Activated CD8-positive, alpha-beta memory T cell treated with anti-CD3 and anti-CD28 coated beads, Interleukin-2, amount 10 ng/mL, durations not matched to agents 7 days and 5 days (primary cell): ENCODE results near the gene ASTN2. TPM values are rescaled to one million over a fixed set of nuclear protein-coding genes. Genes with fewer than 3 reads are reported as not detected.

Experiments used
- ATAC-seq: fragments of 150-1000 bp; cut with Tn5 transposase; one replicate; pipeline ENCODE4 v1.10.0; 2021; ENCODE audit warnings: moderate library complexity
- CTCF ChIA-PET: fragments of 350-600 bp; sonication (Branson Sonifier 250); formaldehyde crosslinking; loops from one replicate; lab custom pipeline; 2021; ENCODE audit warnings: antibody characterized with exemption; lab: Charles Lee
- DNase-seq: peaks from one replicate; pipeline ENCODE4 v3.0.0-alpha.2; 2020
- H3K27ac Mint-ChIP-seq: one replicate; pipeline ENCODE4 v1.8.0; 2021; ENCODE audit warnings: mild to moderate bottlenecking, mixed read lengths
- H3K27me3 Mint-ChIP-seq: one replicate; pipeline ENCODE4 v1.8.0; 2021; ENCODE audit warnings: mixed read lengths
- H3K36me3 Mint-ChIP-seq: one replicate; pipeline ENCODE4 v1.8.0; 2021; ENCODE audit warnings: mild to moderate bottlenecking, mixed read lengths
- H3K4me1 Mint-ChIP-seq: one replicate; pipeline ENCODE4 v1.8.0; 2021; ENCODE audit warnings: mixed read lengths
- H3K4me3 Mint-ChIP-seq: one replicate; pipeline ENCODE4 v1.8.0; 2021; ENCODE audit warnings: mild to moderate bottlenecking, moderate library complexity, mixed read lengths
- H3K9me3 Mint-ChIP-seq: one replicate; pipeline ENCODE4 v1.8.0; 2022; ENCODE audit warnings: low read depth, mixed read lengths
- total RNA-seq, 2 experiments: library from RNA; stranded (reverse); gene quantifications; one replicate each; pipeline ENCODE4 v1.2.3, GENCODE V29; 2021

ASTN2 gene
- total RNA-seq, 2 experiments from 2014 or later: 4.0 to 5.4 TPM

DNA sequence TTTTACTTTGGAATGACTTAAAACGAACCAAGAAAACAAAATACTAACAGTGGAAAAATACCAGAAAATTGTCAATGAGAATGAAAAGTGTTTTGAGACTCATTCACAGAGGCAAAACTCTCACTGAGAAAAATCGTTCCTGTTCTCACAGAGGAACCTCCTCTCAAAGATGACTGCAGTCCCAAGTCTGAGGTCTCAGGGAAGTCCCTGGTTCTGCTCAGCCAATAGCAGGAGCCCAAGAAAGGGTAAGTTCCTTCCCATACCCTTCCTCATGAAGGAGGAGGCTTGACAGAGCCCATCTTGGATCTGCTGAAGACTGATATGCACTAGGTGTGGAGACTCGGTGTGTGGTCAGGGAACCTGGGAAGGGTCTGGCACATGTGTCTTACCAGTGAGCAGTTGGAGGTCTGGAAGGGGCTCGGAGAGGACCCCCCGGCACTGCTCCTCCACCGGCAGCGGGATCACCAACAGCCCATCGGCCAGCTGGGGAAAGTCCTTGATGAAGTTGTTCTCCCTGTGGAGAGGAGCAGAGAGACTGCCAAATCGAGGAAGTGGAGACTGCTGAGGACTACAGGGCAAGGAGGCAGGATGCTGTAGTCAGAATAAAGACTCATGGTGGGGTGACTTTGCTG, 681.7 kb downstream of the ASTN2 start:
- Mint-ChIP-seq H3K27me3 (peaks cover 5% of the 10 kb centered on the region), H3K36me3 (no peaks in the 10 kb centered on the region), H3K9me3 (no peaks in the 10 kb centered on the region), H3K4me3 (no peak overlapping the region), H3K4me1 (peaks cover 2% of the 10 kb centered on the region), H3K27ac (no peak overlapping the region)
- DNase-seq (no peak), ATAC-seq (no peak)
- CTCF ChIA-PET: no interaction called here

DNA sequence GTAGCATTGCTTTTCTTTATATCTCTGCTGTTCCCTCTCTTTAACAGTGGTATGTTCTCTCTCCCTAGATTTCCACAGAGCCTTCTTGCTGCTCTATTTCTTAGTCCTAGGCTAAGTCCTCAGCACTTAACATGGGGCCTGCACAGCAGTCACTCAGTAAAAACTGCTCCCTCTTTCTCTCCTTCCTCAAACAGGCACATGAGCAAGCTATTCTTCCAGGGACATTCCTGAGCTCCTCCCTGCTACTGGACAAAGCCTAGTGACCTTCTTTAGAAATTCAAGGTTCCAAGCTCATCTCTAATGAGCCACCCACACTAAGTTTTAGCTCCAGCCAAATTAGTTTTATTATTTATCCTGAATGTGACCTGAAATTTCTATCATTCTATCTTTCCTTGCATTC, 688.3 kb downstream of the ASTN2 start:
- H3K27ac Mint-ChIP-seq: no peak overlapping the region
- H3K4me3 Mint-ChIP-seq: no peak overlapping the region
- H3K4me1 Mint-ChIP-seq: no peaks in the 10 kb centered on the region
- no peak for ATAC-seq
- H3K27me3 Mint-ChIP-seq: no peaks in the 10 kb centered on the region
- H3K36me3 Mint-ChIP-seq: no peaks in the 10 kb centered on the region
- DNase-seq: no peak
- CTCF ChIA-PET: interaction anchor here (3.7 kb wide), 1 partner anchor 10 kb away, joined by 15 read pairs; no protein-coding TSS in a partner anchor
- H3K9me3 Mint-ChIP-seq: no peaks in the 10 kb centered on the region

DNA sequence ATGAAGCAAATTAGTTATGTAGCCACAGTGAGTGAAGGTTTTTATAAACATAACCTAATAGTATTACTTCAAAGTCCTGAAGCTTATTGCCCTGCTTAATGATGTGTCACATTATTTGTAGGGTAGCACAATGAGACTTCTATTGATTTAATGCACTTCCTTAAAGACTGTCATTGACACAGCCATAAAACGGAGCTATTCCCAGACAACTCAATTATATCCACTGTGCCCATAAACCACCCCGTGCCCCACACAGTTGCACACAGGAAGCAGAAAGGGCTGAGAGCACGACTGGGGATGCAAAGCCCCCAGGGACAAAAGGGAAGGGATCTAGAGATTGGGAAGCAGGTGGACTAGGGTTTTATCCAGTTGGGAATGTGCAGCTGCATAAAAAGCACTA, 690.7 kb downstream of the ASTN2 start:
- no peak for ATAC-seq
- H3K9me3 Mint-ChIP-seq: no peaks in the 10 kb centered on the region

DNA sequence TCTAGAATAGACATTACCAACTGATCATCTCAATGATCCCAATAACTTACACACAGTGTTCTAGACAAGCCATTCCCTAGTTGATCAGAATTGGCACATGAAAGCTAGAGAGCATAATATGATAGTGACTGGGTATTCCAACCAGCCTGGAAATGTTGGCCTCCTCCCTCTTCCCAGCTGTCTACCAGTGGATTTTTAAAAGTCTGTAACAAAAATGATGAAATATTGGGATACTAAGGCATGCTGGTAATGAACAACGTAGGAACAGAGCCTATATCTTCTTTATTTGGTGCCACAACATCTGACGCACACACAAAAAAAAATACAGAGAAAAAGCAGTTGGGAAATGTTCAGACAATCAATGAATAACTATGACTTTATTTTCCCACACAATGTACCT, 692.9 kb downstream of the ASTN2 start:
- Mint-ChIP-seq H3K27me3 (peaks cover 2% of the 10 kb centered on the region), H3K4me1 (peaks cover 2% of the 10 kb centered on the region), H3K27ac (no peak overlapping the region), H3K36me3 (no peaks in the 10 kb centered on the region), H3K4me3 (no peak overlapping the region), H3K9me3 (no peaks in the 10 kb centered on the region)
- no peak for ATAC-seq
- no peak for DNase-seq
- CTCF ChIA-PET: interaction anchor here (1.6 kb wide), 1 partner anchor 15 kb away, joined by 5 read pairs; no protein-coding TSS in a partner anchor

More for the DNA sequence above, 690.7 kb downstream of the ASTN2 start:
- CTCF ChIA-PET: interaction anchor here (3.7 kb wide), 1 partner anchor 13 kb away, joined by 15 read pairs; no protein-coding TSS in a partner anchor
- no peak overlapping the region for H3K4me3 Mint-ChIP-seq
- H3K27ac Mint-ChIP-seq: no peak overlapping the region
- H3K4me1 Mint-ChIP-seq: no peaks in the 10 kb centered on the region
- H3K27me3 Mint-ChIP-seq: peaks cover 2% of the 10 kb centered on the region
- no peak for DNase-seq
- H3K36me3 Mint-ChIP-seq: no peaks in the 10 kb centered on the region

DNA sequence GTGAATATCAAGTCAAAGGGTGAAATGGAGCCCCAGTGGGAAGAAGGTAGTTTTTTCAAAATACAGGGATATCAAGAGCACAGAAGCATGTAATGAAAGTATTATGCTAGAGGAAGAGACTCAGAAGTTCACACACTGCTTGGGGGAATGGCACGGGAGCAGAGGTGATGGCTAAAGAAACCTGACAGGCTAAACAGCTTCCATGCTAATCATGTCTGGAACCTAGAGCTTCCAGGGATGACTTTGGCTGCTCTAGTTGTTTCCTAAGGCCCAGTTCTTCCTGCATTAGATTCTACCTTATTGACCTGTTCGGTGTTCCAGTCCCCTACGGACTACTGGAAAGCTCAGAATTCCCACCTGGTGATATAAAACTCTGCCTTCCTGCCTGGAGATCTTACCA, 693.4 kb downstream of the ASTN2 start:
- Mint-ChIP-seq H3K36me3 (no peaks in the 10 kb centered on the region), H3K4me3 (no peak overlapping the region), H3K9me3 (no peaks in the 10 kb centered on the region), H3K4me1 (peaks cover 2% of the 10 kb centered on the region), H3K27ac (no peak overlapping the region), H3K27me3 (peaks cover 2% of the 10 kb centered on the region)
- CTCF ChIA-PET: interaction anchor here (1.6 kb wide), 1 partner anchor 16 kb away, joined by 5 read pairs; no protein-coding TSS in a partner anchor
- ATAC-seq: no peak
- no peak for DNase-seq

DNA sequence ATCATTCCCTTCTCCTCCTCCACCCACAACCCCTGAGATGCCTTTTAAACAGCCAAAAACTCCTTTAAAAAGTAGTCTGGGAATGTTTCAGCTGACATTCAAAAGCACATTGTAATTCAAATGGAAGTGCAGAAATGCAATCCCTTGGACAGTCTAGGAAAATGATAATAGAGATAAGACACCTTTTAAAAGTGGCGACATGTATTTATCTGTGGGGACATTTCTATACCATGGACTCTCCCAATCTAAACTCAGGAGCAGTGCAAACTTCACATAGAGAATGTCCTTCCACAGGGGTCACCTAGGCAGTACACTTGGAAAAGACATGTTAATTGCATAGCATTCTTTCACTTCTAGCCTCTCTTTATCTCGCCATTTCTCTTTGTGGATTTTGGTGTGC, 694.7 kb downstream of the ASTN2 start:
- Mint-ChIP-seq H3K27ac (no peak overlapping the region), H3K4me3 (no peak overlapping the region), H3K27me3 (peaks cover 2% of the 10 kb centered on the region), H3K36me3 (no peaks in the 10 kb centered on the region), H3K9me3 (no peaks in the 10 kb centered on the region), H3K4me1 (peaks cover 2% of the 10 kb centered on the region)
- DNase-seq (no peak), ATAC-seq (no peak)
- CTCF ChIA-PET: no interaction called here

DNA sequence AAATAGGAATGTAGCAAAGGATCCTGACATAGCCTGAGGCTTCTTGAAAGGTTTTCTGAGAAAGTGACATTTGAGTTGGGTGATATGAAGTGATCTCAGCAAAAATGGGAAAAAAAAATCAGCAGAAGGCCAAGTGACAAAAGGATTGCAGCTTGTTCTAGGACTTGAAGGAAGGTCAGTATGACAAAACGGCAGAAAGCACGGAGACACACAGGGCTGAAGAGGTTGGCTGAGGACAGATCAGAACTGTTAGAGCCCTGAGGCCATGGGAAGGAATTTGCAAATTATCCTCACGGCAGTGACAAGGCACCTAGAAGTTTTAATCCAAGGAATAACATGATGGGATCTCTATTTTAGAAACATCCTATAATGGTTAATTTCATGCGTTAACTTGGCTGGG, 696.7 kb downstream of the ASTN2 start:
- H3K27me3 Mint-ChIP-seq: peaks cover 2% of the 10 kb centered on the region
- CTCF ChIA-PET: no interaction called here
- ATAC-seq (no peak), DNase-seq (no peak)
- H3K4me3 Mint-ChIP-seq: no peak overlapping the region
- H3K36me3 Mint-ChIP-seq: no peaks in the 10 kb centered on the region
- H3K9me3 Mint-ChIP-seq: no peaks in the 10 kb centered on the region
- no peak overlapping the region for H3K27ac Mint-ChIP-seq
- H3K4me1 Mint-ChIP-seq: peaks cover 2% of the 10 kb centered on the region

DNA sequence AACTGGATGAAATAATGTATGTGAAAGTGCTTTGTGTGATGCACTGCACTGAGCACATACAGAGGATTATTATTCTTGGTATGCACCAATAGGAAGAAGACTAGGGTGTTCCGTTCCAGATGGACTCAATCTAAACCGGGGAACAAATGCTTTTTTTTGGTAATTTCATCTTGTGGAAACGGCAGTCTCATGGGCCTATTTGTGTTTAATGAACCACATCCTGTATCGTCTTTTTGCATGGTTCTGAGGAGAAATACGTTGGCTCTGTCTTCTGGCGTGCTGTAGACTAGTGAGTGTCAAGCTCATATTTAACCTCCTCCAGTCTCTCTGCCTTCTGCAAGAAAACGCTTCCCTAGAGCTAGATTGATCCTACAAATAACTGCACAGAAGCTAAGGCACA, 697.7 kb downstream of the ASTN2 start:
- no peak for ATAC-seq
- Mint-ChIP-seq H3K27ac (no peak overlapping the region), H3K36me3 (no peaks in the 10 kb centered on the region), H3K9me3 (no peaks in the 10 kb centered on the region), H3K4me1 (peaks cover 2% of the 10 kb centered on the region), H3K4me3 (no peak overlapping the region), H3K27me3 (peaks cover 2% of the 10 kb centered on the region)
- CTCF ChIA-PET: interaction anchor here (0.9 kb wide), 1 partner anchor 8 kb away, joined by 3 read pairs; no protein-coding TSS in a partner anchor
- no peak for DNase-seq

DNA sequence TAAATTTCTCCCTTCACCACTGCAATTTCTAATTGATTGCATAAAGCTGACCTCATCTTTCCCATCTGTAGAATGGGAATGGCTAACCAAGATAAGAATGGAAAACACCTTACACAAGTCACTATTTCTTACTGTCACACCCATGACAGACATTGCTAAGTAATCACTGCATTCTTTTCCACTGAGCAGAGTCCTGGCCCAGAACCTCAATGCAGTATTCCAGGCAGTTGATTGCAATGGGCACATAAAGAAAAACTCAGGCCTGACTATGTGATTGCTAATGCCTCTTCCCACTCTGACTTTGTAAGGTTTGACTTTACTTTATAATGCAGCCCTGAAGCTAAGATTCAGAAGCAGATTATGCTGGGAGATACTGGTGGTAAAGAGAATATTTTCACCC, 698.4 kb downstream of the ASTN2 start:
- H3K4me1 Mint-ChIP-seq: peaks cover 2% of the 10 kb centered on the region

DNA sequence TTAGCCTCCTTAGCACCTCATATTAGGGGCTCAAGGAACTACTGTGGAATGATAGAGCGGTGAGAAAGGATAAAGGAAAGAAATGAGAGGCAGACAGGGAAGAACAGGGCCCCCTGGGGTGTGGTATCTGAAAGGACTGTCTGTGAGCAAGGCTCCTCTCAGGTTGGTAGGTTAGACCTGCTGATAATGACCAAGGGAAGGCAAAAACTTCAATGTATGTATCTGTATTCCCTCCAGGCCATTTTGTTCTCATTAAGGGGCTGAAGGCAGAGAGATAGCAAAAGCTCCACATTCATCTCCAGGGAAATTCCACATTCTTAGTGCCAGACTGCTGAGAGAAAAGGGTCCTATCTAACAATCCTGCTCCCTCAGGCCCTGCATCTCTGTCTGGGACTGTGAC, 699.1 kb downstream of the ASTN2 start:
- H3K4me3 Mint-ChIP-seq: no peak overlapping the region
- DNase-seq (no peak), ATAC-seq (no peak)
- H3K36me3 Mint-ChIP-seq: no peaks in the 10 kb centered on the region
- H3K9me3 Mint-ChIP-seq: no peaks in the 10 kb centered on the region
- no peak overlapping the region for H3K27ac Mint-ChIP-seq
- H3K4me1 Mint-ChIP-seq: peaks cover 2% of the 10 kb centered on the region
- CTCF ChIA-PET: no interaction called here
- peaks cover 1% of the 10 kb centered on the region for H3K27me3 Mint-ChIP-seq

More for the DNA sequence above, 698.4 kb downstream of the ASTN2 start:
- no peaks in the 10 kb centered on the region for H3K9me3 Mint-ChIP-seq
- H3K4me3 Mint-ChIP-seq: no peak overlapping the region
- no peak overlapping the region for H3K27ac Mint-ChIP-seq
- no peak for ATAC-seq
- no peaks in the 10 kb centered on the region for H3K36me3 Mint-ChIP-seq
- no peak for DNase-seq
- CTCF ChIA-PET: no interaction called here
- H3K27me3 Mint-ChIP-seq: peaks cover 2% of the 10 kb centered on the region

DNA sequence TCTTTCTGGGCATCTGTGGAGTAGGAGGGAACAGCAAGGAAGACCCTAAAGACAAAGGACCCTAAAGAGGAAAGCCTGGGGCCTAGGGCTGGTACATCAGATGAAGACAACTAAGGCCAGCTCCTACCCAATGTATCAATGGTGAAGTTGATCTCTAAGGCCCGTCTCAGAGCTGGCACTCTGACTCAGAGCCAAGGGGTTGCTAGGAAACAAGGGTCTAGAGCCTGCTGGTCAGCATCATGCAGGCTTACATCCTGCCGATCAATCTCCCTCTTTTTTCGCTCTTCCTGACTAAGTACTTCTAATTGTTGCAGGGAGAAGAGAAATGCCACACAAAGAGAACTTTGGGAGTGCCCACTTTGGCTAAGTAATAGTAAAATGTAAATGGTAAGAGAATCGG, 701.6 kb downstream of the ASTN2 start:
- Mint-ChIP-seq H3K9me3 (no peaks in the 10 kb centered on the region), H3K4me3 (no peak overlapping the region), H3K4me1 (peaks cover 2% of the 10 kb centered on the region), H3K27ac (no peak overlapping the region), H3K27me3 (no peaks in the 10 kb centered on the region), H3K36me3 (no peaks in the 10 kb centered on the region)
- no peak for DNase-seq
- no peak for ATAC-seq
- CTCF ChIA-PET: no interaction called here

DNA sequence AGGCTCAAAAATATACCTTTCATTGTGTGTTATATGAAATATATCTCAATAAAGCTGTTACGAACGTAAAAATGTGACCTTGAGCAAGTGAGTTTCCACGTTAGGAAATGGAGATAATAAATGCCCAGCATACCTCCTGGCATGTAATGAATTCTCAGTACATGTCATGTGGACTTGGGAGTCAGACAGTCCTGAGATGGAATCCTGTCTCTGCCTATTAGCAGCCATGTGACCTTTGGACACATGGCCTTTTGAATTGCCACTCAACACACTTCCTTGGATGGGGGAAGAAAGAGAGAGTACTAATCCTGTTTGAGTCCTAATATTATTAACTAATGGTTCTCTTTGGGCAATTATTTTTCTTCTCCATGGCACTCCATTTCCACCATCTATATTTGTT, 702.1 kb downstream of the ASTN2 start:
- Mint-ChIP-seq H3K4me1 (peaks cover 2% of the 10 kb centered on the region), H3K27ac (no peak overlapping the region), H3K36me3 (no peaks in the 10 kb centered on the region), H3K27me3 (no peaks in the 10 kb centered on the region), H3K4me3 (no peak overlapping the region), H3K9me3 (no peaks in the 10 kb centered on the region)
- ATAC-seq (no peak), DNase-seq (no peak)
- CTCF ChIA-PET: no interaction called here

DNA sequence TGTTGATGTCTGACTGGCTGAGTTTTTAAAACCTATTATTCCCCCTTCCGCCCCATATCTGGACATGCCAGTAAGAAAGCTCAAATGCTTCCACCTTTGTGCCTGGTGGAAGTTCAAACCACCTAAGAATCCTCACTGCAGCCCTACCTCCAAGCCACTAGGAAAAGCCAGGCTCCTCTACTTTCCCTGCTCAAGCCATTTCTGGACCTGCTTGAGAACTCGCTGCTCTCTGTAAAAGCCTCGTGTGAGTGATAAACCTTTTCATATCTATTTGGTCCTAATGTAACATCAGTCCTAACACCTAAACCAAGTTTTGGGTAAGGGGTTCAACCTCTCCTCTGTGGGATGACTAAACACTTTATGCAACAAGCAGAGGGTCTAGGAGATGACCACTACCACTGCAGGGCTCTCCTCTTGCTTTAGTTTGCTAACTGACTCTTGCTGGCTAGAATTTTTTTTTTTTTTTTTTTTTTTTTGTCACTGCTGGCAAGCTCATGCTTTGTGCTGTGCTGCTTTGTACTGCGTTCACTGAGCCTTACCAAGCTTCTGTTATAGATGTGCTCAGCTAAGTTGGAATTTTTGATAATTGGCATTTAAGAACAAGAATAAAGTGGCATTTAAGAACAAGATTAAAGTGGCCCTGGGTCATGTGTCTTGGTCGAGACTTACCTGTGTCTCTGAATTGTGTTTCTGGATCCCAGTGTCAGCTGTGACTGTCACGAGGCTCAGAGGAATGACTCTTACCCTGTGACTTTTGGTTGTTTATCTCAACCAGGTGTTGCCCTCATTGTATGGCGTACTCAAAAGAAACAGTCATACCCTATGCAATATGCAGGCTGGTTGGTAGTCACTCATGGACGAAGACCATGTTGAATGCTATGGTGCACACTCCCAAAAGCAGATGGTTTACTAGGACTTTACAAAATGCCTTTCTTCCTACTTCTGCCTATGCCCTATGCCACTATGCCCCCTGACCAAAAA, 708.3 kb downstream of the ASTN2 start:
- Mint-ChIP-seq H3K27me3 (no peaks in the 10 kb centered on the region), H3K9me3 (no peaks in the 10 kb centered on the region), H3K27ac (no peak overlapping the region), H3K4me1 (peaks cover 7% of the 10 kb centered on the region), H3K4me3 (no peak overlapping the region), H3K36me3 (peaks cover 7% of the 10 kb centered on the region)
- CTCF ChIA-PET: no interaction called here
- ATAC-seq: no peak
- DNase-seq: no peak
